HepG2 (cell line): ENCODE results near the gene PIEZO1. TPM values are rescaled to one million over a fixed set of nuclear protein-coding genes. Genes with fewer than 3 reads are reported as not detected.

Experiments used
- ATAC-seq: fragments of 200-7000 bp; cut with Tn5 transposase; 3 replicates; pipeline ENCODE4 v1.9.1; 2020; ENCODE audit warnings: mild to moderate bottlenecking, moderate library complexity
- BruUV-seq: library from RNA; stranded (reverse); fragments of 400-500 nt; replicated peaks from 2 replicates; lab custom pipeline; 2021; lab: Mats Ljungman, UMichigan
- CTCF ChIA-PET: fragments of 300-600 bp; formaldehyde crosslinking; extraction: SDS; loops from one replicate; lab custom pipeline; 2021; ENCODE audit warnings: low total read pairs, inconsistent platforms, low intra/inter-chr PET ratio; lab: Yijun Ruan, JAX
- POLR2A ChIA-PET: fragments of 350-600 bp; sonication (Branson Sonifier 250); formaldehyde crosslinking; loops from one replicate; lab custom pipeline; 2020; ENCODE audit warnings: antibody characterized with exemption, inconsistent platforms; lab: Yijun Ruan, JAX
- DNase-seq: peaks from one replicate; pipeline ENCODE4 v3.0.0-alpha.2; 2015; ENCODE audit warnings: low spot score
- FAIRE-seq: peaks from 3 replicates; lab custom pipeline; 2011; peaks lifted over from hg19 to GRCh38; lab: Jason Lieb, UNC
- H2AFZ ChIP-seq: one replicate; pipeline ENCODE4 v1.6.1; 2011; ENCODE audit warnings: low read length, inconsistent platforms
- H3K27ac ChIP-seq: fragments of 300-600 bp; 3 replicates; pipeline ENCODE4 v1.8.0; 2011; ENCODE audit warnings: mixed run types, mild to moderate bottlenecking, mixed read lengths, low read length, inconsistent platforms; ENCODE audit not compliant: insufficient read depth; ENCODE audit errors: extremely low read length
- H3K27me3 ChIP-seq, 2 experiments: fragments of 200-600 bp in 1 of 2; 2 replicates in 1 of 2; 3 replicates in 1 of 2; pipeline versions ENCODE4 v1.6.0 to v1.8.0; 2011; ENCODE audit warnings: low read length in 2 of 2, mild to moderate bottlenecking in 2 of 2, moderate library complexity in 2 of 2, inconsistent platforms in 1 of 2; ENCODE audit not compliant: insufficient read depth in 2 of 2, control insufficient read depth in 1 of 2
- H3K36me3 ChIP-seq, 2 experiments: fragments of 200-600 bp in 1 of 2; replicated peaks in 1 of 2; 2 replicates in 1 of 2; 3 replicates in 1 of 2; pipeline versions ENCODE4 v1.5.1 to v1.8.0; 2011; ENCODE audit warnings: low read length in 2 of 2, inconsistent platforms in 1 of 2; ENCODE audit not compliant: insufficient read depth in 2 of 2, control insufficient read depth in 1 of 2
- H3K4me1 ChIP-seq: 2 replicates; pipeline ENCODE4 v1.5.1; 2012; ENCODE audit warnings: low read length, inconsistent platforms; ENCODE audit not compliant: insufficient read depth
- H3K4me2 ChIP-seq: 2 replicates; pipeline ENCODE4 v1.6.0; 2011; ENCODE audit warnings: low read depth, low read length, inconsistent platforms
- H3K4me3 ChIP-seq, 3 experiments: fragments of 200-600 bp in 1 of 3; sonication (generic), shearing (Covaris generic) in 1 of 3; replicated peaks in 1 of 3; 2 replicates each; pipeline ENCODE4 v1.5.1; 2011 to 2016; ENCODE audit warnings: low read length in 3 of 3, inconsistent platforms in 2 of 3, low read depth in 2 of 3, mild to moderate bottlenecking in 2 of 3, control low read depth in 1 of 3, mixed read lengths in 1 of 3; ENCODE audit not compliant: insufficient read depth in 1 of 3
- H3K79me2 ChIP-seq: one replicate; pipeline ENCODE4 v1.6.1; 2011; ENCODE audit warnings: low read length, inconsistent platforms; ENCODE audit not compliant: insufficient read depth
- H3K9ac ChIP-seq: 2 replicates; pipeline ENCODE4 v1.6.0; 2011; ENCODE audit warnings: mild to moderate bottlenecking, low read depth, low read length, inconsistent platforms; ENCODE audit not compliant: insufficient read depth
- H3K9me3 ChIP-seq: 2 replicates; pipeline ENCODE4 v1.5.1; 2012; ENCODE audit warnings: mild to moderate bottlenecking, low read length
- H4K20me1 ChIP-seq: 2 replicates; pipeline ENCODE4 v1.6.0; 2011; ENCODE audit warnings: inconsistent platforms, mild to moderate bottlenecking, low read length, moderate library complexity; ENCODE audit not compliant: insufficient read depth
- HOXA3 ChIP-seq: sonication (generic); formaldehyde crosslinking; IDR thresholded peaks from 2 replicates; pipeline ENCODE4 v1.5.0; 2020; ENCODE audit warnings: missing genetic modification reagents
- PAF1 ChIP-seq: IDR thresholded peaks from 2 replicates; pipeline ENCODE4 v1.6.1; 2016; ENCODE audit warnings: missing genetic modification reagents, missing compliant biosample characterization
- SRSF9 ChIP-seq: fragments of 200-400 bp; formaldehyde crosslinking; IDR thresholded peaks from 2 replicates; pipeline ENCODE4 v1.6.1; 2018; ENCODE audit warnings: borderline replicate concordance, mild to moderate bottlenecking, low read depth, low read length; ENCODE audit not compliant: insufficient read depth, poor library complexity, severe bottlenecking
- SSRP1 ChIP-seq: IDR thresholded peaks from 2 replicates; pipeline ENCODE4 v1.6.1; 2016; ENCODE audit warnings: control low read depth
- WGBS: methylation state at CpG from one replicate; pipeline ENCODE4 v1.1.6; 2017; ENCODE audit warnings: low lambda C conversion rate; 5-methylcytosine and 5-hydroxymethylcytosine counted together
- in situ Hi-C: cut with HindIII; loops from 2 replicates; pipeline ENCODE4 v1.10.0; 2017; ENCODE audit warnings: low pct_unique_long_range_greater_than_20kb; ENCODE audit not compliant: extremely low pct_ligation_motif_present
- intact Hi-C: fragments of 100-400 bp; cut with micrococcal nuclease; formaldehyde crosslinking; loops from one replicate; pipeline ENCODE4 v1.10.0; 2022; ENCODE audit not compliant: unreplicated experiment
- polyA plus RNA-seq, 8 experiments: library from polyadenylated mRNA; depleted of rRNA in 3 of 8; stranded (reverse) in 7 of 8; unstranded in 1 of 8; fragments of >200 nt; fragmentation: Illumina TruSeq in 4 of 8; extraction: Trizol in 4 of 8; gene quantifications; 2 replicates each; pipeline versions ENCODE4 v1.2.1 to v1.2.3, GENCODE V29; 2011 to 2016; ENCODE audit warnings: low read depth in 4 of 8, missing spikeins in 1 of 8, mixed read lengths in 1 of 8; ENCODE audit not compliant: insufficient read depth in 1 of 8
- total RNA-seq, 5 experiments: library from RNA; depleted of rRNA; stranded (reverse); fragments of >200 nt; fragmentation: Illumina TruSeq; extraction: Trizol; gene quantifications; 2 replicates each; pipeline ENCODE4 v1.2.3, GENCODE V29; 2016; ENCODE audit warnings: low read depth in 1 of 5
- TF ChIP-seq, protein P1 (sequence below): sonication (generic); formaldehyde crosslinking; IDR thresholded peaks from 2 replicates; pipeline ENCODE4 v1.4.0; 2020; ENCODE audit warnings: missing genetic modification reagents
- TF ChIP-seq, protein P2 (sequence below): sonication (generic); formaldehyde crosslinking; conservative IDR thresholded peaks from 2 replicates; pipeline ENCODE4 v1.4.0; 2020; ENCODE audit warnings: missing genetic modification reagents
- TF ChIP-seq, protein P3 (sequence below): sonication (generic); formaldehyde crosslinking; IDR thresholded peaks from 2 replicates; pipeline ENCODE4 v1.5.0; 2020; ENCODE audit warnings: mild to moderate bottlenecking, missing genetic modification reagents, borderline replicate concordance
- TF ChIP-seq, protein P4 (sequence below): sonication (generic); formaldehyde crosslinking; IDR thresholded peaks from 2 replicates; pipeline ENCODE4 v1.8.1; 2023; ENCODE audit warnings: mild to moderate bottlenecking, moderate library complexity, missing genetic modification reagents

Gene PIEZO1
- total and polyA plus RNA-seq, 2 of the 13 experiments (the other 11 are each of a cell fraction or from before 2014, with no cell fraction given): 67.9 to 85.0 TPM

DNA sequence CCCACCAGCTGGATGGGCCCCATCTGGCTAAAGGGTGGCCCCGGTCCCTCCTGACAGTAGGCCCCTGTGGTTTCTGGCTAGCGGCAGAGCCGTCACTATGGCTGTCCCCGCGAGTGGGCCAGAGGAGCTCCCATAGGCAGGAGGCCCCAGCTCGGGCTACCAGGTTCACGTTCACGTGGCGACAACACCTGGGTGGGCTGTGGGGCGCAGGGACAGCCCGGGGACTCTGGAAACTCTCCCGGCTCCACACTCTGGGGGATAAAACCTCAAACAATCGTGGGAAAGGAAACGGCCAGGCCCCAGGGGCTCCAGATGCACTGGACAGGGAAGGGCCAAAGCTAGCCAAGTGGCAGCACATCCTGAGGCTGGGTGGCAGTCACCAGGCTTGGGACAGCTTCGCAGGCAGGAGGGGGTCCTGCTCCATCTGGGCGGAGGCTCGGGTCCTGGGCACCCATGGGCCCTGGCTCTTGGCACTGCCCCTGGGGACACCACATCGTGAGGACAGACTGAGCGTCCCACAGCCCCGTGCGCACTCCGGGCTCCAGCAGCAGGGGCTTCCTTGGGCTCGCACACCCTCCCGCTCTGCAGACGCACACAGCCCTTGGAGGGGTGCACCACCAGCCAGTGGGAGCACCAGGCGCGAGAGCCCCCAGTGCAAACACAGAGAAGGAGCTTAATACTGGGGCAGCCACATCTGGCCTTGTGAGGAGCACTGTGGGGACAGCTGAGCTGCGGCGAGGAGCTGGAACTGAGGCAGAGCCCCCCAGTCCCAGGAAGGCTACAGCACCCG is 83.2 kb downstream of the PIEZO1 start:
- ATAC-seq: no peak
- WGBS: 92% methylated on average over 15 of the region's 30 CpGs
- Histone ChIP-seq H3K9me3 (no peaks in the 10 kb centered on the region), H3K4me3 (peak overlapping the region in 1 of 3 experiments; percentile 42; a peak in 1 of 6 replicates), H3K27ac (peak overlapping the region; percentile 59), H3K4me2 (peak overlapping the region; percentile 77), H3K27me3 (peaks cover 0 to 3% of the 10 kb centered on the region in 2 experiments; a peak in 1 of 5 replicates), H3K79me2 (peaks cover 17% of the 10 kb centered on the region), H2AFZ (no peak overlapping the region), H3K4me1 (peaks cover 56% of the 10 kb centered on the region), H3K9ac (no peak overlapping the region), H3K36me3 (peaks cover 10 to 12% of the 10 kb centered on the region in 2 experiments; a peak in 4 of 5 replicates), H4K20me1 (no peaks in the 10 kb centered on the region)
- ChIA-PET CTCF (no interaction called here), POLR2A (interaction anchor here (1.9 kb wide), 1 partner anchor 14 kb away, joined by 11 read pairs; the partner anchor contains the start of gene SNAI3)
- intact Hi-C loops: loop anchor here (2.0 kb wide), 1 partner anchor 39 kb away; the partner anchor contains the start of gene MVD
- in situ Hi-C loops: no loop called here
- DNase-seq: no peak
- no peak for FAIRE-seq
- no TSS peak for BruUV-seq
- TF ChIP-seq SRSF9 (no peak), HOXA3 (CRISPR knock-in tag) (no peak), SSRP1 (CRISPR knock-in tag) (no peak), PAF1 (CRISPR knock-in tag) (no peak)
- TF ChIP-seq, protein P1, sequence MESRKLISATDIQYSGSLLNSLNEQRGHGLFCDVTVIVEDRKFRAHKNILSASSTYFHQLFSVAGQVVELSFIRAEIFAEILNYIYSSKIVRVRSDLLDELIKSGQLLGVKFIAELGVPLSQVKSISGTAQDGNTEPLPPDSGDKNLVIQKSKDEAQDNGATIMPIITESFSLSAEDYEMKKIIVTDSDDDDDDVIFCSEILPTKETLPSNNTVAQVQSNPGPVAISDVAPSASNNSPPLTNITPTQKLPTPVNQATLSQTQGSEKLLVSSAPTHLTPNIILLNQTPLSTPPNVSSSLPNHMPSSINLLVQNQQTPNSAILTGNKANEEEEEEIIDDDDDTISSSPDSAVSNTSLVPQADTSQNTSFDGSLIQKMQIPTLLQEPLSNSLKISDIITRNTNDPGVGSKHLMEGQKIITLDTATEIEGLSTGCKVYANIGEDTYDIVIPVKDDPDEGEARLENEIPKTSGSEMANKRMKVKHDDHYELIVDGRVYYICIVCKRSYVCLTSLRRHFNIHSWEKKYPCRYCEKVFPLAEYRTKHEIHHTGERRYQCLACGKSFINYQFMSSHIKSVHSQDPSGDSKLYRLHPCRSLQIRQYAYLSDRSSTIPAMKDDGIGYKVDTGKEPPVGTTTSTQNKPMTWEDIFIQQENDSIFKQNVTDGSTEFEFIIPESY (CRISPR knock-in tag): peak; percentile 36; the same call in 1 of the 2 replicates
- TF ChIP-seq, protein P2, sequence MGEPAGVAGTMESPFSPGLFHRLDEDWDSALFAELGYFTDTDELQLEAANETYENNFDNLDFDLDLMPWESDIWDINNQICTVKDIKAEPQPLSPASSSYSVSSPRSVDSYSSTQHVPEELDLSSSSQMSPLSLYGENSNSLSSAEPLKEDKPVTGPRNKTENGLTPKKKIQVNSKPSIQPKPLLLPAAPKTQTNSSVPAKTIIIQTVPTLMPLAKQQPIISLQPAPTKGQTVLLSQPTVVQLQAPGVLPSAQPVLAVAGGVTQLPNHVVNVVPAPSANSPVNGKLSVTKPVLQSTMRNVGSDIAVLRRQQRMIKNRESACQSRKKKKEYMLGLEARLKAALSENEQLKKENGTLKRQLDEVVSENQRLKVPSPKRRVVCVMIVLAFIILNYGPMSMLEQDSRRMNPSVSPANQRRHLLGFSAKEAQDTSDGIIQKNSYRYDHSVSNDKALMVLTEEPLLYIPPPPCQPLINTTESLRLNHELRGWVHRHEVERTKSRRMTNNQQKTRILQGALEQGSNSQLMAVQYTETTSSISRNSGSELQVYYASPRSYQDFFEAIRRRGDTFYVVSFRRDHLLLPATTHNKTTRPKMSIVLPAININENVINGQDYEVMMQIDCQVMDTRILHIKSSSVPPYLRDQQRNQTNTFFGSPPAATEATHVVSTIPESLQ (CRISPR knock-in tag): no peak
- TF ChIP-seq, protein P3, sequence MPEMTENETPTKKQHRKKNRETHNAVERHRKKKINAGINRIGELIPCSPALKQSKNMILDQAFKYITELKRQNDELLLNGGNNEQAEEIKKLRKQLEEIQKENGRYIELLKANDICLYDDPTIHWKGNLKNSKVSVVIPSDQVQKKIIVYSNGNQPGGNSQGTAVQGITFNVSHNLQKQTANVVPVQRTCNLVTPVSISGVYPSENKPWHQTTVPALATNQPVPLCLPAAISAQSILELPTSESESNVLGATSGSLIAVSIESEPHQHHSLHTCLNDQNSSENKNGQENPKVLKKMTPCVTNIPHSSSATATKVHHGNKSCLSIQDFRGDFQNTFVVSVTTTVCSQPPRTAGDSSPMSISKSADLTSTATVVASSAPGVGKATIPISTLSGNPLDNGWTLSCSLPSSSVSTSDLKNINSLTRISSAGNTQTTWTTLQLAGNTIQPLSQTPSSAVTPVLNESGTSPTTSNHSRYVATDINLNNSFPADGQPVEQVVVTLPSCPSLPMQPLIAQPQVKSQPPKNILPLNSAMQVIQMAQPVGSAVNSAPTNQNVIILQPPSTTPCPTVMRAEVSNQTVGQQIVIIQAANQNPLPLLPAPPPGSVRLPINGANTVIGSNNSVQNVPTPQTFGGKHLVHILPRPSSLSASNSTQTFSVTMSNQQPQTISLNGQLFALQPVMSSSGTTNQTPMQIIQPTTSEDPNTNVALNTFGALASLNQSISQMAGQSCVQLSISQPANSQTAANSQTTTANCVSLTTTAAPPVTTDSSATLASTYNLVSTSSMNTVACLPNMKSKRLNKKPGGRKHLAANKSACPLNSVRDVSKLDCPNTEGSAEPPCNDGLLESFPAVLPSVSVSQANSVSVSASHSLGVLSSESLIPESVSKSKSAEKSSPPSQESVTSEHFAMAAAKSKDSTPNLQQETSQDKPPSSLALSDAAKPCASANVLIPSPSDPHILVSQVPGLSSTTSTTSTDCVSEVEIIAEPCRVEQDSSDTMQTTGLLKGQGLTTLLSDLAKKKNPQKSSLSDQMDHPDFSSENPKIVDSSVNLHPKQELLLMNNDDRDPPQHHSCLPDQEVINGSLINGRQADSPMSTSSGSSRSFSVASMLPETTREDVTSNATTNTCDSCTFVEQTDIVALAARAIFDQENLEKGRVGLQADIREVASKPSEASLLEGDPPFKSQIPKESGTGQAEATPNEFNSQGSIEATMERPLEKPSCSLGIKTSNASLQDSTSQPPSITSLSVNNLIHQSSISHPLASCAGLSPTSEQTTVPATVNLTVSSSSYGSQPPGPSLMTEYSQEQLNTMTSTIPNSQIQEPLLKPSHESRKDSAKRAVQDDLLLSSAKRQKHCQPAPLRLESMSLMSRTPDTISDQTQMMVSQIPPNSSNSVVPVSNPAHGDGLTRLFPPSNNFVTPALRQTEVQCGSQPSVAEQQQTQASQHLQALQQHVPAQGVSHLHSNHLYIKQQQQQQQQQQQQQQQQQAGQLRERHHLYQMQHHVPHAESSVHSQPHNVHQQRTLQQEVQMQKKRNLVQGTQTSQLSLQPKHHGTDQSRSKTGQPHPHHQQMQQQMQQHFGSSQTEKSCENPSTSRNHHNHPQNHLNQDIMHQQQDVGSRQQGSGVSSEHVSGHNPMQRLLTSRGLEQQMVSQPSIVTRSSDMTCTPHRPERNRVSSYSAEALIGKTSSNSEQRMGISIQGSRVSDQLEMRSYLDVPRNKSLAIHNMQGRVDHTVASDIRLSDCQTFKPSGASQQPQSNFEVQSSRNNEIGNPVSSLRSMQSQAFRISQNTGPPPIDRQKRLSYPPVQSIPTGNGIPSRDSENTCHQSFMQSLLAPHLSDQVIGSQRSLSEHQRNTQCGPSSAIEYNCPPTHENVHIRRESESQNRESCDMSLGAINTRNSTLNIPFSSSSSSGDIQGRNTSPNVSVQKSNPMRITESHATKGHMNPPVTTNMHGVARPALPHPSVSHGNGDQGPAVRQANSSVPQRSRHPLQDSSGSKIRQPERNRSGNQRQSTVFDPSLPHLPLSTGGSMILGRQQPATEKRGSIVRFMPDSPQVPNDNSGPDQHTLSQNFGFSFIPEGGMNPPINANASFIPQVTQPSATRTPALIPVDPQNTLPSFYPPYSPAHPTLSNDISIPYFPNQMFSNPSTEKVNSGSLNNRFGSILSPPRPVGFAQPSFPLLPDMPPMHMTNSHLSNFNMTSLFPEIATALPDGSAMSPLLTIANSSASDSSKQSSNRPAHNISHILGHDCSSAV: no peak
- TF ChIP-seq, protein P4, sequence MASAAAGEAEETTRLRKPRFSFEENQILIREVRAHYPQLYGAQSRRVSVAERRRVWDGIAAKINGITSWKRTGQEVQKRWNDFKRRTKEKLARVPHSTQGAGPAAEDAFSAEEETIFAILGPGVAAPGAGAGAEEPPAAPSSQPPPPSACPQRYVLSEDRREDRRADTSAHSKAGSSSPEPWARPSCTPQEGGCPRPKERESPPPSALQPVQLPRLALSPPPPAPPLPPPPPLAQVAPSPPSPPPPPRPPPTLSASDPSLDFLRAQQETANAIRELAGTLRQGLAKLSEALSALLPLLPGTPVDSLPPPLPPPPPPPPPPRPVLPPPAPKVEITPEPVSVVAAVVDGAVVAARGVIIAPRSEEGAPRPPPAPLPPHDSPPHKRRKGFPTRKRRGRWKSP (CRISPR knock-in tag): no peak
